Dedifferentiated amniotic fluid mesenchymal stem cell (primary cell): ENCODE data around the gene C3orf33.

Source experiments
- DNase-seq: peaks from one replicate; pipeline ENCODE4 v3.0.0-alpha.2; 2016; ENCODE audit errors: extremely low spot score

C3orf33 gene

GRCh38 chr3:155785662-155786295 lies 20.3 kb downstream of the C3orf33 start:
- no peak for DNase-seq

GRCh38 chr3:155782390-155782953 lies 23.6 kb downstream of the C3orf33 start:
- no peak for DNase-seq

GRCh38 chr3:155780291-155780690 lies 25.8 kb downstream of the C3orf33 start:
- no peak for DNase-seq

- DNase-seq: peak; percentile 71
These were observed 27.6 kb downstream of the C3orf33 start for GRCh38 chr3:155778462-155778861.

- no peak for DNase-seq
These were observed 33.3 kb downstream of the C3orf33 start for GRCh38 chr3:155772801-155773200.

- no peak for DNase-seq
These were observed 35.0 kb downstream of the C3orf33 start for GRCh38 chr3:155771126-155771525.

GRCh38 chr3:155766206-155766605 lies 39.9 kb downstream of the C3orf33 start:
- no peak for DNase-seq

- DNase-seq: no peak
These were observed 42.1 kb downstream of the C3orf33 start for GRCh38 chr3:155763870-155764463.

- DNase-seq: no peak
These were observed 45.4 kb downstream of the C3orf33 start for GRCh38 chr3:155760653-155761052.

GRCh38 chr3:155757577-155757976 lies 48.5 kb downstream of the C3orf33 start:
- no peak for DNase-seq

- DNase-seq: no peak
These were observed 52.9 kb downstream of the C3orf33 start for GRCh38 chr3:155753038-155753639.

GRCh38 chr3:155748611-155749365 lies 57.3 kb downstream of the C3orf33 start:
- no peak for DNase-seq

- DNase-seq: no peak
These were observed 58.2 kb downstream of the C3orf33 start for GRCh38 chr3:155747946-155748290.

GRCh38 chr3:155747286-155747945 lies 58.7 kb downstream of the C3orf33 start:
- DNase-seq: no peak

GRCh38 chr3:155746703-155747102 lies 59.4 kb downstream of the C3orf33 start:
- DNase-seq: no peak

- DNase-seq: no peak
These were observed 60.1 kb downstream of the C3orf33 start for GRCh38 chr3:155745795-155746550.

GRCh38 chr3:155744626-155745324 lies 61.3 kb downstream of the C3orf33 start, which contains the start of gene PLCH1:
Gene PLCH1 (minus strand): TSS chr3:155745071. CDS start chr3:155704224, 40,847 bp downstream.
- peak; percentile 38 for DNase-seq

GRCh38 chr3:155744010-155744625 lies 62.0 kb downstream of the C3orf33 start:
- no peak for DNase-seq

- no peak for DNase-seq
These were observed 62.5 kb downstream of the C3orf33 start for GRCh38 chr3:155743606-155744005.
